Fibroblast of lung (primary cell): ENCODE results near the gene PTPRCAP.

Experiments used
- EZH2 ChIP-seq: IDR thresholded peaks from 2 replicates; pipeline ENCODE4 v1.5.1; 2012; ENCODE audit warnings: low read length, control low read depth, mild to moderate bottlenecking; ENCODE audit errors: missing control alignments
- TF ChIP-seq, protein P1 (sequence below), 2 donors: IDR thresholded peaks in 1 of 2; conservative IDR thresholded peaks in 1 of 2; 1 replicate in 1 of 2; 2 replicates in 1 of 2; pipeline ENCODE4 v1.5.1; 2011 to 2012; ENCODE audit warnings: low read length in 2 of 2, control low read depth in 1 of 2, inconsistent platforms in 1 of 2, low read depth in 1 of 2, mild to moderate bottlenecking in 1 of 2

DNA sequence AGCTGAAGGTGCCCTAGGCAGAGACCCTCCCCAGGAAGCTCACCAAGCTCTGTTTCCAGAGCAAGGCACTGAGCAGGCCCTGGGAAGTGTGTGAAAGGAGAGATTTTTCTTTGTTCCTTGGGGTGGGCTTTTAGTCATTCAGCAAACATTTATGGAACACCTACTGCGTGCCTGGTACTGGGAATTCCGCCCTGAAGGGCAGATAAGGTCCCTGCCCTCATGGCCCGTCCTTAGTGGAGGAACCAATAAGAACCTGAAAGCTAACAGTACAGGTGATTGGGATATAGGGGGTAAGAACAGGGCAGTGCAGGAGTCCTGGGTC is 27.7 kb upstream of the PTPRCAP start:
- TF ChIP-seq, protein P1, sequence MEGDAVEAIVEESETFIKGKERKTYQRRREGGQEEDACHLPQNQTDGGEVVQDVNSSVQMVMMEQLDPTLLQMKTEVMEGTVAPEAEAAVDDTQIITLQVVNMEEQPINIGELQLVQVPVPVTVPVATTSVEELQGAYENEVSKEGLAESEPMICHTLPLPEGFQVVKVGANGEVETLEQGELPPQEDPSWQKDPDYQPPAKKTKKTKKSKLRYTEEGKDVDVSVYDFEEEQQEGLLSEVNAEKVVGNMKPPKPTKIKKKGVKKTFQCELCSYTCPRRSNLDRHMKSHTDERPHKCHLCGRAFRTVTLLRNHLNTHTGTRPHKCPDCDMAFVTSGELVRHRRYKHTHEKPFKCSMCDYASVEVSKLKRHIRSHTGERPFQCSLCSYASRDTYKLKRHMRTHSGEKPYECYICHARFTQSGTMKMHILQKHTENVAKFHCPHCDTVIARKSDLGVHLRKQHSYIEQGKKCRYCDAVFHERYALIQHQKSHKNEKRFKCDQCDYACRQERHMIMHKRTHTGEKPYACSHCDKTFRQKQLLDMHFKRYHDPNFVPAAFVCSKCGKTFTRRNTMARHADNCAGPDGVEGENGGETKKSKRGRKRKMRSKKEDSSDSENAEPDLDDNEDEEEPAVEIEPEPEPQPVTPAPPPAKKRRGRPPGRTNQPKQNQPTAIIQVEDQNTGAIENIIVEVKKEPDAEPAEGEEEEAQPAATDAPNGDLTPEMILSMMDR (conservative IDR thresholded peaks at IDR 0.05 in 1 of 2, IDR thresholded peaks at IDR 0.05 in 1 of 2; ENCODE audit: low read depth in 1 of 2, low read length in 2 of 2), result no peak
- no peak for TF ChIP-seq EZH2
